SU-DHL-6 (cell line): ENCODE measurements around the gene PACS2.

ENCODE experiments used
- H2AFZ ChIP-seq: fragments of 200-600 bp; sonication (generic); 2 replicates; pipeline ENCODE4 v1.6.1; 2014; ENCODE audit warnings: low read depth, mild to moderate bottlenecking, moderate library complexity, mixed read lengths, antibody characterized with exemption, low read length; ENCODE audit not compliant: severe bottlenecking
- H3F3A ChIP-seq: fragments of 200-600 bp; shearing (Covaris generic); 2 replicates; pipeline ENCODE4 v1.6.0; 2016; ENCODE audit warnings: antibody characterized with exemption, mild to moderate bottlenecking; ENCODE audit not compliant: insufficient read depth
- H3K27ac ChIP-seq: fragments of 200-600 bp; sonication (generic); 2 replicates; pipeline ENCODE4 v1.5.1; 2016; ENCODE audit warnings: low read depth, mild to moderate bottlenecking, low read length, moderate library complexity, mixed read lengths
- H3K27me3 ChIP-seq: fragments of 200-600 bp; sonication (generic), shearing (Covaris generic); 2 replicates; pipeline ENCODE4 v1.6.0; 2014; ENCODE audit warnings: mild to moderate bottlenecking, low read length
- H3K36me3 ChIP-seq: fragments of 200-600 bp; sonication (generic); 2 replicates; pipeline ENCODE4 v1.6.1; 2014; ENCODE audit warnings: mild to moderate bottlenecking, low read length, mixed read lengths
- H3K4me2 ChIP-seq: fragments of 300-600, 200-600 bp; shearing (Covaris generic), sonication (generic); 2 replicates; pipeline ENCODE4 v1.6.0; 2014; ENCODE audit warnings: low read length, low read depth, mild to moderate bottlenecking; ENCODE audit not compliant: poor library complexity, severe bottlenecking
- H3K4me3 ChIP-seq: fragments of 200-600 bp; sonication (generic); 2 replicates; pipeline ENCODE4 v1.5.1; 2014; ENCODE audit warnings: antibody characterized with exemption, low read length, mild to moderate bottlenecking, mixed read lengths; ENCODE audit not compliant: insufficient read depth, poor library complexity, severe bottlenecking
- H3K79me2 ChIP-seq: fragments of 200-600 bp; sonication (generic); 2 replicates; pipeline ENCODE4 v1.6.1; 2014; ENCODE audit warnings: mild to moderate bottlenecking, low read length, moderate library complexity; ENCODE audit not compliant: insufficient read depth
- H3K9ac ChIP-seq: fragments of 200-600 bp; sonication (generic); 2 replicates; pipeline ENCODE4 v1.7.0; 2014; ENCODE audit warnings: mild to moderate bottlenecking, low read length
- H3K9me2 ChIP-seq: fragments of 200-600 bp; sonication (generic); replicated peaks from 2 replicates; pipeline ENCODE4 v1.6.1; 2014; ENCODE audit warnings: low read length; ENCODE audit not compliant: insufficient read depth
- H3K9me3 ChIP-seq: fragments of 200-600 bp; sonication (generic); 2 replicates; pipeline ENCODE4 v1.6.1; 2014; ENCODE audit warnings: low read length, mixed read lengths; ENCODE audit not compliant: insufficient read depth
- H4K20me1 ChIP-seq: fragments of 200-600 bp; sonication (generic); 2 replicates; pipeline ENCODE4 v1.6.1; 2014; ENCODE audit warnings: low read depth, mild to moderate bottlenecking, antibody characterized with exemption, low read length, moderate library complexity, mixed read lengths
- CTCF ChIP-seq: fragments of 200-600 bp; sonication (generic); IDR thresholded peaks from one replicate; pipeline ENCODE4 v1.5.1; 2017; ENCODE audit warnings: antibody characterized with exemption, mild to moderate bottlenecking, low read length, moderate library complexity; ENCODE audit not compliant: insufficient read depth, poor library complexity, severe bottlenecking
- EZH2phosphoT487 ChIP-seq: fragments of 200-600 bp; sonication (generic), shearing (Covaris generic); conservative IDR thresholded peaks from 2 replicates; pipeline ENCODE4 v1.6.1; 2018; ENCODE audit warnings: mild to moderate bottlenecking, antibody characterized with exemption, low read length, moderate library complexity, mixed read lengths

PACS2 gene

GRCh38 chr14:105328070-105328677, 13.6 kb downstream of the PACS2 start:
- Histone ChIP-seq H3F3A (no peaks in the 10 kb centered on the region), H3K9me3 (no peaks in the 10 kb centered on the region), H3K4me2 (no peak overlapping the region), H3K27ac (no peak overlapping the region), H3K4me3 (no peak overlapping the region), H3K27me3 (no peaks in the 10 kb centered on the region), H3K9me2 (no peaks in the 10 kb centered on the region), H2AFZ (no peak overlapping the region), H3K36me3 (no peaks in the 10 kb centered on the region), H3K79me2 (no peaks in the 10 kb centered on the region), H3K9ac (no peak overlapping the region), H4K20me1 (peaks cover 6% of the 10 kb centered on the region; the same call in 1 of the 2 replicates)
- no peak for TF ChIP-seq CTCF
- TF ChIP-seq EZH2phosphoT487: no peak

DNA sequence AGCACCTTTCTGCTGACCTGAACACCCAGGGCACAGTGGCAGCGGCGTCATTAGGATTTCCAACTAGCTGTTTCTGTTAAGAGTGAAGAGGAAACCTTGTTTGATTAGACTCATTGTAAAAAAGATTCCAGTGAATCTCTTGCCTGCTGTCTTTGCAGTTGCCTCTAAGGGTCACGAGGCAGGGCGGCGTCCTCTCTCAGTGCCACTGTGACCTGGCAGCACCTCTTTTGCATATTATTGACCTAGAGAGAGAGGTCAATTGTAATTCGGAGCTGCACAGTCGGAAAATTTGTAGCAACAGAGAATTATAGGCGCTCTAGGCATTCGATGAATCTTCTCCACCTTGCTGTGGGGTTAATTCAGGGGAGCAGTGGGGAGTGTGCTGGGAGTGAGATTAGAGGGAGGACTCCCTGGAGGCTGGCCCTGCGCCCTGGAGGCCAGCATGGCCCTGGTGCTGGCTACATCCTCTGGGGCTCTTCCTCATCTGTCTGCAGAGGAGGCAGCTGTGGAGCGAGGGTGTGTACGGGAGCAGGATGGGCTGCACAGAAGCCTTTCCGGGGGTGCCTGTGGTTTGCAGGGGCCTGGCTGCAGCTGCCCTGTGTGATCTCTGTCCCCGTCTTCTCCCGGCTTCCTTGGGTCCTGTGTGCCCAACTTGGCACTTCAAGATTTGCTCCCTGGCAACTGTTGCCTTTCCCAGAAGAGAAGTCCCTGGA, 14.3 kb downstream of the PACS2 start:
- H3K79me2 ChIP-seq: no peaks in the 10 kb centered on the region
- H4K20me1 ChIP-seq: peaks cover 6% of the 10 kb centered on the region; the same call in 1 of the 2 replicates

GRCh38 chr14:105329411-105330150, 15.0 kb downstream of the PACS2 start:
- no peak overlapping the region for H3K4me3 ChIP-seq
- no peaks in the 10 kb centered on the region for H3K79me2 ChIP-seq
- no peak overlapping the region for H2AFZ ChIP-seq
- no peaks in the 10 kb centered on the region for H3K36me3 ChIP-seq
- no peak overlapping the region for H3K9ac ChIP-seq
- H3K9me2 ChIP-seq: no peaks in the 10 kb centered on the region
- H3F3A ChIP-seq: no peaks in the 10 kb centered on the region
- no peaks in the 10 kb centered on the region for H3K27me3 ChIP-seq
- no peak overlapping the region for H3K27ac ChIP-seq
- no peak overlapping the region for H3K4me2 ChIP-seq
- peaks cover 6% of the 10 kb centered on the region; the same call in 1 of the 2 replicates for H4K20me1 ChIP-seq
- no peaks in the 10 kb centered on the region for H3K9me3 ChIP-seq
- TF ChIP-seq EZH2phosphoT487: no peak
- no peak for TF ChIP-seq CTCF

More for the DNA sequence above, 14.3 kb downstream of the PACS2 start:
- no peak for TF ChIP-seq CTCF
- TF ChIP-seq EZH2phosphoT487: no peak
- Histone ChIP-seq H3F3A (no peaks in the 10 kb centered on the region), H3K27me3 (no peaks in the 10 kb centered on the region), H3K4me3 (no peak overlapping the region), H3K27ac (no peak overlapping the region), H3K9me3 (no peaks in the 10 kb centered on the region), H3K36me3 (no peaks in the 10 kb centered on the region), H2AFZ (no peak overlapping the region), H3K9me2 (no peaks in the 10 kb centered on the region), H3K9ac (no peak overlapping the region), H3K4me2 (no peak overlapping the region)
